GM12873 (cell line): ENCODE data around the gene NUP62.

Experiments used
- CTCF ChIP-seq: IDR thresholded peaks from 2 replicates; pipeline ENCODE4 v1.5.1; 2012; ENCODE audit warnings: low read depth, mild to moderate bottlenecking, moderate library complexity, low read length, control low read depth; ENCODE audit not compliant: insufficient read depth; ENCODE audit errors: missing control alignments

The NUP62 gene

GRCh38 chr19:49927526-49928264 lies 1.6 kb downstream of the NUP62 start:
- no peak for TF ChIP-seq CTCF

- no peak for TF ChIP-seq CTCF
Measured at GRCh38 chr19:49926515-49926914, 2.8 kb downstream of the NUP62 start.

GRCh38 chr19:49925486-49925885 lies 3.8 kb downstream of the NUP62 start:
- TF ChIP-seq CTCF = no peak

GRCh38 chr19:49924004-49924880 lies 5.1 kb downstream of the NUP62 start:
- TF ChIP-seq CTCF = no peak

- no peak for TF ChIP-seq CTCF
Measured at GRCh38 chr19:49923055-49924003, 6.0 kb downstream of the NUP62 start.

GRCh38 chr19:49921871-49922795 lies 7.2 kb downstream of the NUP62 start:
- TF ChIP-seq CTCF = no peak
